ENCODE results near the gene LINC00305.

DNA sequence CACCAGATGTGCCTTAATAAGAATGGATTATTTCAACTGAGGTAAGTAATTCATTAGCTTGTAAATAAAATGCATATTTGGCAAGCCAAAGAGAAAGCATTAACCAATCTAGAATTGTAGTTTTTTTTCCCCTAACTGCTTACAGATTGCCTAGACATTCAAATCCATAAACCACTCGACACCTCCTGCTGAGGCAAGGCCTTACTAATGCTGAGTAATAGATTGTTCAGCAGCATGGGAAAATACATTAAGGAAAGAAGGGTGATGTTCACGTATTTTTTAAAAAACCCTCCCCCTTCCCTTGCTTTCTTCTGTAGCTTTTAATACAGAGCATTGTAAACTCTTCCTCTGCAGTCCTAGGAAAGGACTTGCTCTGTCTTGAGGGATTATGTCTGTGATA lies 17.0 kb upstream of the LINC00305 start:
- TF ChIP-seq POLR2A (IDR thresholded peaks at IDR 0.05) = no peak
- TF ChIP-seq, protein P1, sequence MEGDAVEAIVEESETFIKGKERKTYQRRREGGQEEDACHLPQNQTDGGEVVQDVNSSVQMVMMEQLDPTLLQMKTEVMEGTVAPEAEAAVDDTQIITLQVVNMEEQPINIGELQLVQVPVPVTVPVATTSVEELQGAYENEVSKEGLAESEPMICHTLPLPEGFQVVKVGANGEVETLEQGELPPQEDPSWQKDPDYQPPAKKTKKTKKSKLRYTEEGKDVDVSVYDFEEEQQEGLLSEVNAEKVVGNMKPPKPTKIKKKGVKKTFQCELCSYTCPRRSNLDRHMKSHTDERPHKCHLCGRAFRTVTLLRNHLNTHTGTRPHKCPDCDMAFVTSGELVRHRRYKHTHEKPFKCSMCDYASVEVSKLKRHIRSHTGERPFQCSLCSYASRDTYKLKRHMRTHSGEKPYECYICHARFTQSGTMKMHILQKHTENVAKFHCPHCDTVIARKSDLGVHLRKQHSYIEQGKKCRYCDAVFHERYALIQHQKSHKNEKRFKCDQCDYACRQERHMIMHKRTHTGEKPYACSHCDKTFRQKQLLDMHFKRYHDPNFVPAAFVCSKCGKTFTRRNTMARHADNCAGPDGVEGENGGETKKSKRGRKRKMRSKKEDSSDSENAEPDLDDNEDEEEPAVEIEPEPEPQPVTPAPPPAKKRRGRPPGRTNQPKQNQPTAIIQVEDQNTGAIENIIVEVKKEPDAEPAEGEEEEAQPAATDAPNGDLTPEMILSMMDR (IDR thresholded peaks at IDR 0.05) = no peak

All from uterus (tissue), 2 donors.